Measurements from ENCODE around the gene MTOR. TPM values are rescaled to one million over a fixed set of nuclear protein-coding genes. Genes with fewer than 3 reads are reported as not detected.

The MTOR gene
- total RNA-seq, 1 donor from 2014 or later, result 82.4 TPM

DNA sequence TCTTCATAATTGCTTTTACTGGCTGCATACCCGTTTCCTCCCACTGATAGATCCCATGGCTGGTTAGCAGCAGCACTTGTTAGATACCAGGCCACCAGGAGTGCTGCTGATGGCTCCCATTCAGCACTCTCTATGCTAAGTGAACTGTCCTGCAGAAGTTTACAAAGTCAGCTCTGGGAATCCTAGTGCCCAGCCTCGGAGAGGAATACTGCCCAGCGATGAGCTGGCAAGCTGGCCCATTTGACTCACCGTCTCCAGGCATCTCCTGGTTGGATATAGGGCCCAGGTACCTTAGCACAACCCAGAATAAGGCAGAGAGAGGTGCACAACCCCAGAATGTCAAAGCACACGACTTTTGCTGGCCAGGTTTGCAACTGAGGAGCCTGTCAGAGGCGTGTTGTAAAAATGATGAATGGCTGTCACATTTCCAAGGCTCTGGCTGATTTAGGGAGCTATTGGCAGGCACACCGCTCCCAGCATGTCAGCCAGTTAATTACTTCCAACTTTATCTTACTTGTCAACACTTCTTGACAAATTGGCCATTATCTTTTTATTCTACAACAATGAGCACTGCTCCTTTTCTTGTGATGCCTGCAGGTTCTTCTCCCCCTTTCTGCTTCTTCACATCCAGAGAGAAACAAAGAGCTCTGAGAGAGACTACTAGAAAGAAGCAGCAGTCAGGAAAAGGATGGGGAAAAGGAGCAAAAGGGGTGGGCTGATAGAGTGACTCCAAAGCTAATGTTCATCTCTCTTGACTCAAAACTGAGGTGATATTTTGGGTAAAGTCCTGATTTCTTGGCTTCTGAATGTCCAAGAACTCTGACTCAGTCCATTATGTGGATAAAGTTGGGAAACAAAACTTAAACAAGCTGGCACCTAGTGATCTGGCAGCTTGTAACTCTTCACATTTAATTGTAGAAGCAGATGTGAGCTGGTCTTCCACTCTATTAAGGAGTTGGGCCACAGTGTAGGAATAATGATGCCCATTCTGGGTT, 84.0 kb downstream of the MTOR start:
- TF ChIP-seq, protein P1, sequence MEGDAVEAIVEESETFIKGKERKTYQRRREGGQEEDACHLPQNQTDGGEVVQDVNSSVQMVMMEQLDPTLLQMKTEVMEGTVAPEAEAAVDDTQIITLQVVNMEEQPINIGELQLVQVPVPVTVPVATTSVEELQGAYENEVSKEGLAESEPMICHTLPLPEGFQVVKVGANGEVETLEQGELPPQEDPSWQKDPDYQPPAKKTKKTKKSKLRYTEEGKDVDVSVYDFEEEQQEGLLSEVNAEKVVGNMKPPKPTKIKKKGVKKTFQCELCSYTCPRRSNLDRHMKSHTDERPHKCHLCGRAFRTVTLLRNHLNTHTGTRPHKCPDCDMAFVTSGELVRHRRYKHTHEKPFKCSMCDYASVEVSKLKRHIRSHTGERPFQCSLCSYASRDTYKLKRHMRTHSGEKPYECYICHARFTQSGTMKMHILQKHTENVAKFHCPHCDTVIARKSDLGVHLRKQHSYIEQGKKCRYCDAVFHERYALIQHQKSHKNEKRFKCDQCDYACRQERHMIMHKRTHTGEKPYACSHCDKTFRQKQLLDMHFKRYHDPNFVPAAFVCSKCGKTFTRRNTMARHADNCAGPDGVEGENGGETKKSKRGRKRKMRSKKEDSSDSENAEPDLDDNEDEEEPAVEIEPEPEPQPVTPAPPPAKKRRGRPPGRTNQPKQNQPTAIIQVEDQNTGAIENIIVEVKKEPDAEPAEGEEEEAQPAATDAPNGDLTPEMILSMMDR (IDR thresholded peaks at IDR 0.05; ENCODE audit: partially characterized antibody, unreplicated experiment), result no peak
- H3K36me3 Mint-ChIP-seq (ENCODE audit: unreplicated experiment), result no peaks in the 10 kb centered on the region
- no peak overlapping the region for H3K4me3 Mint-ChIP-seq (ENCODE audit: unreplicated experiment)
- H3K27me3 Mint-ChIP-seq (ENCODE audit: unreplicated experiment), result no peaks in the 10 kb centered on the region
- DNase-seq, result no peak
- H3K27ac Mint-ChIP-seq (ENCODE audit: unreplicated experiment), result no peak overlapping the region
- H3K4me1 Mint-ChIP-seq (ENCODE audit: low read depth, unreplicated experiment), result peaks cover 11% of the 10 kb centered on the region
- H3K9me3 Mint-ChIP-seq (ENCODE audit: unreplicated experiment), result no peaks in the 10 kb centered on the region

GRCh38 chr1:11176081-11176706, 86.2 kb downstream of the MTOR start:
- TF ChIP-seq, protein P1 (IDR thresholded peaks at IDR 0.05; ENCODE audit: partially characterized antibody, unreplicated experiment), result no peak
- no peaks in the 10 kb centered on the region for H3K36me3 Mint-ChIP-seq (ENCODE audit: unreplicated experiment)
- H3K9me3 Mint-ChIP-seq (ENCODE audit: unreplicated experiment), result no peaks in the 10 kb centered on the region
- peaks cover 7% of the 10 kb centered on the region for H3K4me1 Mint-ChIP-seq (ENCODE audit: low read depth, unreplicated experiment)
- no peak overlapping the region for H3K27ac Mint-ChIP-seq (ENCODE audit: unreplicated experiment)
- peak; percentile 37 for DNase-seq
- H3K4me3 Mint-ChIP-seq (ENCODE audit: unreplicated experiment), result no peak overlapping the region
- H3K27me3 Mint-ChIP-seq (ENCODE audit: unreplicated experiment), result no peaks in the 10 kb centered on the region

- Mint-ChIP-seq H3K4me3 (ENCODE audit: unreplicated experiment) (no peak overlapping the region), H3K27ac (ENCODE audit: unreplicated experiment) (no peak overlapping the region), H3K4me1 (ENCODE audit: low read depth, unreplicated experiment) (peaks cover 7% of the 10 kb centered on the region), H3K36me3 (ENCODE audit: unreplicated experiment) (no peaks in the 10 kb centered on the region), H3K27me3 (ENCODE audit: unreplicated experiment) (no peaks in the 10 kb centered on the region), H3K9me3 (ENCODE audit: unreplicated experiment) (no peaks in the 10 kb centered on the region)
- DNase-seq, result no peak
- TF ChIP-seq, protein P1 (IDR thresholded peaks at IDR 0.05; ENCODE audit: partially characterized antibody, unreplicated experiment), result no peak
Observed at GRCh38 chr1:11175461-11175860, 86.9 kb downstream of the MTOR start.

DNA sequence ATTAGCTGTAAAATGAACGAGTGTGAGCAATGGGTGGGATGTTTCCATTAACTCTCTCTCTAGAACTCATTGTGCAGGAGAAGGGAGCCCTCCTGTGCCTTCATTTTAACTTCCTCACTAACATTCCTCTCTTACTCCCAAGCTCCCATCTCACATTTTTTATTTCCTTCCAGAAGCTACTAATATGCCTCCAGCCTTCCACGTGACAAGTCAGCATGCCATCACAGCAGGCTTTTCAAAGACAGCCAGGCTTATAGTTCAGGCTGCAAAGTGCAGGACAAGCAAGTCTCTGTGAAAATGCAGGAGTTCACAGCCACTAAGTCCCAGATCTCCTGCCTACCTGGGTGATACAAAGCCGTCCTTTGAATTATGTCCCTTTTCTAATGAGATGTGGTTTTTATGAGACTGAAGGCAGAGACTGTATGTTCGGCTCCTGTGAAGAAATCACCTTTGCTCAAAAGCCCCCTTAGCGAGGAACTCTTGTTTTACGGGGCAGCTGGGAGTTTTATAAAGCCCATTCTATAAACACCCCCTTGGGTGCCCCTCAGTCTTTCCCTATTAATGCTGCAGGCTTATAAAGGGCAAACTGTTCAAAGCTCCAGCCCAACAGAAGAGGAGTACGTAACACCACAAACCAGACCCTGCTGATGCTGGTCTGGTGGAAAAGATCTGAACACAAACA, 87.9 kb downstream of the MTOR start:
- Mint-ChIP-seq H3K27ac (ENCODE audit: unreplicated experiment) (no peak overlapping the region), H3K4me3 (ENCODE audit: unreplicated experiment) (no peak overlapping the region), H3K36me3 (ENCODE audit: unreplicated experiment) (no peaks in the 10 kb centered on the region), H3K4me1 (ENCODE audit: low read depth, unreplicated experiment) (peaks cover 6% of the 10 kb centered on the region), H3K27me3 (ENCODE audit: unreplicated experiment) (no peaks in the 10 kb centered on the region), H3K9me3 (ENCODE audit: unreplicated experiment) (no peaks in the 10 kb centered on the region)
- DNase-seq, result no peak
- TF ChIP-seq, protein P1 (IDR thresholded peaks at IDR 0.05; ENCODE audit: partially characterized antibody, unreplicated experiment), result no peak
